Transverse colon (tissue), 4 donors: ENCODE data around the gene SASH1. TPM values are rescaled to one million over a fixed set of nuclear protein-coding genes. Genes with fewer than 3 reads are reported as not detected.
A peak's percentile ranks its signal among the peaks of the same experiment; 100 is the strongest.

Source experiments
- DNase-seq: peaks from one replicate; pipeline ENCODE4 v3.0.0-alpha.2; 2019
- H3K27ac ChIP-seq, 4 donors: fragments of 200-600 bp; sonication (generic); 2 replicates each; pipeline ENCODE4 v1.5.1; 2016 to 2018; ENCODE audit warnings: inconsistent platforms in 4 of 4
- H3K27me3 ChIP-seq: fragments of 200-600 bp; sonication (generic); 2 replicates; pipeline ENCODE4 v1.5.1; 2017; ENCODE audit warnings: inconsistent platforms
- H3K36me3 ChIP-seq, 4 donors: fragments of 200-600 bp; sonication (generic); 2 replicates each; pipeline ENCODE4 v1.5.1; 2017 to 2019; ENCODE audit warnings: inconsistent platforms in 4 of 4
- H3K4me1 ChIP-seq, 4 donors: fragments of 200-600 bp; sonication (generic); 2 replicates each; pipeline ENCODE4 v1.5.1; 2017 to 2020; ENCODE audit warnings: inconsistent platforms in 4 of 4
- H3K4me3 ChIP-seq, 4 donors: fragments of 200-600 bp; sonication (generic); 1 replicate in 1 of 4; 2 replicates in 3 of 4; pipeline versions ENCODE4 v1.5.1 to v1.6.1; 2017 to 2019; ENCODE audit warnings: inconsistent platforms in 4 of 4
- H3K9me3 ChIP-seq, 2 donors: fragments of 200-600 bp; sonication (generic); 2 replicates each; pipeline ENCODE4 v1.5.1; 2017 to 2019; ENCODE audit warnings: inconsistent platforms in 2 of 2
- EP300 ChIP-seq: sonication (generic); formaldehyde crosslinking; IDR thresholded peaks from one replicate; pipeline ENCODE4 v1.6.1; 2017; ENCODE audit warnings: antibody characterized with exemption, low read depth
- POLR2A ChIP-seq: fragments of 450-650 bp; IDR thresholded peaks from one replicate; pipeline ENCODE4 v1.6.1; 2016; ENCODE audit warnings: antibody characterized with exemption, mild to moderate bottlenecking, moderate library complexity
- POLR2AphosphoS5 ChIP-seq, 3 donors: sonication (generic); formaldehyde crosslinking; IDR thresholded peaks; one replicate each; pipeline ENCODE4 v1.6.1; 2016; ENCODE audit warnings: antibody characterized with exemption in 3 of 3
- WGBS, 2 donors: methylation state at CpG; one replicate each; pipeline ENCODE4 v1.1.5; 2018; ENCODE audit warnings: low coverage in 1 of 2; 5-methylcytosine and 5-hydroxymethylcytosine counted together
- in situ Hi-C, 4 donors: fragments of 200-750 bp; cut with MboI; loops; one replicate each; pipeline versions ENCODE4 v1.15.0 to v1.15.1; 2017; ENCODE audit warnings: low sequenced_read_pairs in 3 of 4, low pct_ligation_motif_present in 1 of 4, low pct_unique_long_range_greater_than_20kb in 1 of 4
- intact Hi-C: fragments of 100-400 bp; cut with DNase I; formaldehyde crosslinking; loops from one replicate; pipeline ENCODE4 v1.15.1; 2023; ENCODE audit warnings: low total_unique reads
- total RNA-seq, 4 donors: library from RNA; depleted of rRNA; stranded (reverse); fragments of >200 nt; gene quantifications; one replicate each; pipeline ENCODE4 v1.1.0, GENCODE V29; 2016
- TF ChIP-seq, protein P1 (sequence below), 5 experiments: fragments of 200-600 bp in 3 of 5; fragments of 450-650 bp in 2 of 5; sonication (generic) in 3 of 5; IDR thresholded peaks; 1 replicate in 2 of 5; 2 replicates in 3 of 5; pipeline ENCODE4 v1.5.1; 2016 to 2017; ENCODE audit warnings: antibody characterized with exemption in 5 of 5, inconsistent platforms in 3 of 5, mild to moderate bottlenecking in 2 of 5, moderate library complexity in 1 of 5

SASH1 gene
- total RNA-seq, 4 donors from 2014 or later: 16.5 to 71.6 (median 28.7) TPM

DNA sequence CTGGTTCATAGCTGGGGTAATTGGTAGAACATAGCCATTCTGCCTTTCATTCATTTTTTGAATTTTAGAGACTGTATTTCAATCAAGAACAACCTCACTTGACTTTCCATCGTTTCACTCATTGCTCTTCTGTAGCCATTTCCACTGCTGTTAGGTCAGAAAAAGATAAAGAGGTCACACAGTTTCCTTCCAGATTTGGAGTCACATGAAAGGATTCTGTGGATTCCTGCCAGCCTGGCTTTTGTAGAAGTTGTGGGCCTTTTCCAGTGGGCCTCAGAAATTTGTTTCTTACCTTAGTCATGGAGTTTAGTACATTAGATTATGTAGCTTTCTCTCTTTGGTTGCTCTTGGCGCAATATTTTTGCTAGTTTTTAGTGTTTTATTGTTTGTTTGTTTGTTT is 157.8 kb downstream of the SASH1 start:
- Histone ChIP-seq H3K27ac (peak overlapping the region; percentile 53 to 70 (median 62)), H3K4me3 (no peak overlapping the region), H3K27me3 (no peaks in the 10 kb centered on the region), H3K4me1 (peaks cover 0 to 38% (median 2%) of the 10 kb centered on the region in 4 donors), H3K36me3 (no peaks in the 10 kb centered on the region), H3K9me3 (no peaks in the 10 kb centered on the region)
- DNase-seq: no peak
- WGBS, 2 donors: 82 to 92% methylated on average over 2 of the region's 2 CpGs
- TF ChIP-seq POLR2AphosphoS5 (IDR thresholded peaks at IDR 0.05): no peak
- no peak for TF ChIP-seq EP300
- no peak for TF ChIP-seq POLR2A
- TF ChIP-seq, protein P1, sequence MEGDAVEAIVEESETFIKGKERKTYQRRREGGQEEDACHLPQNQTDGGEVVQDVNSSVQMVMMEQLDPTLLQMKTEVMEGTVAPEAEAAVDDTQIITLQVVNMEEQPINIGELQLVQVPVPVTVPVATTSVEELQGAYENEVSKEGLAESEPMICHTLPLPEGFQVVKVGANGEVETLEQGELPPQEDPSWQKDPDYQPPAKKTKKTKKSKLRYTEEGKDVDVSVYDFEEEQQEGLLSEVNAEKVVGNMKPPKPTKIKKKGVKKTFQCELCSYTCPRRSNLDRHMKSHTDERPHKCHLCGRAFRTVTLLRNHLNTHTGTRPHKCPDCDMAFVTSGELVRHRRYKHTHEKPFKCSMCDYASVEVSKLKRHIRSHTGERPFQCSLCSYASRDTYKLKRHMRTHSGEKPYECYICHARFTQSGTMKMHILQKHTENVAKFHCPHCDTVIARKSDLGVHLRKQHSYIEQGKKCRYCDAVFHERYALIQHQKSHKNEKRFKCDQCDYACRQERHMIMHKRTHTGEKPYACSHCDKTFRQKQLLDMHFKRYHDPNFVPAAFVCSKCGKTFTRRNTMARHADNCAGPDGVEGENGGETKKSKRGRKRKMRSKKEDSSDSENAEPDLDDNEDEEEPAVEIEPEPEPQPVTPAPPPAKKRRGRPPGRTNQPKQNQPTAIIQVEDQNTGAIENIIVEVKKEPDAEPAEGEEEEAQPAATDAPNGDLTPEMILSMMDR (IDR thresholded peaks at IDR 0.05): no peak
- intact Hi-C loops: no loop called here
- in situ Hi-C loops: no loop called here

DNA sequence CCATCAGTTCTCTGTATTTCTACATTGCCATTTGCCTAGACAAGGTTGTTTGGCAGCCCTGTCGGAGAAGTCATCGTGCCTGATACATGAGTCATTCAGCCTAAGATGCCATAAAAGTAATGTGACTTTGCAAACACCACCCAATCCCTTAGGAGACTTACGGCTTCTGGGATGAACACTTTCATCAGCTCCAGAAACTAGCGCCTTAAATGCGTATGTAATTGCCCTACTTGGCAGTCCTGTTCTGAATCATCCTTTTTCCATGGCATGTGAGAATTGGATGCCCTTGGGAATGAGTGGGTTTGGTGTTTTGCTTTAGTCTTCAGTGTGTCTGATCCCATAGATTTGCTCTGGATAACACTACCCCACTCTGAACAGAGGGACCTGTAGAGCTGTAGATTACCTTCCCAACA is 158.5 kb downstream of the SASH1 start:
- no peaks in the 10 kb centered on the region for H3K27me3 ChIP-seq
- H3K4me3 ChIP-seq: no peak overlapping the region
- DNase-seq: peak; percentile 31
- no peaks in the 10 kb centered on the region for H3K36me3 ChIP-seq
- TF ChIP-seq, protein P1 (IDR thresholded peaks at IDR 0.05): no peak
- TF ChIP-seq EP300: peak; percentile 23
- no peak for TF ChIP-seq POLR2A
- peak; percentile 46 to 73 (median 62) for TF ChIP-seq POLR2AphosphoS5 (IDR thresholded peaks at IDR 0.05)
- no peaks in the 10 kb centered on the region for H3K9me3 ChIP-seq
- peak overlapping the region; percentile 53 to 70 (median 62) for H3K27ac ChIP-seq
- peaks cover 0 to 35% (median 2%) of the 10 kb centered on the region in 4 donors for H3K4me1 ChIP-seq
- WGBS, 2 donors: 46% methylated on average over 5 of the region's 5 CpGs; no CpG with 5 or more reads in 1 of the 2 donors
- in situ Hi-C loops (no loop called here), intact Hi-C loops (no loop called here)

DNA sequence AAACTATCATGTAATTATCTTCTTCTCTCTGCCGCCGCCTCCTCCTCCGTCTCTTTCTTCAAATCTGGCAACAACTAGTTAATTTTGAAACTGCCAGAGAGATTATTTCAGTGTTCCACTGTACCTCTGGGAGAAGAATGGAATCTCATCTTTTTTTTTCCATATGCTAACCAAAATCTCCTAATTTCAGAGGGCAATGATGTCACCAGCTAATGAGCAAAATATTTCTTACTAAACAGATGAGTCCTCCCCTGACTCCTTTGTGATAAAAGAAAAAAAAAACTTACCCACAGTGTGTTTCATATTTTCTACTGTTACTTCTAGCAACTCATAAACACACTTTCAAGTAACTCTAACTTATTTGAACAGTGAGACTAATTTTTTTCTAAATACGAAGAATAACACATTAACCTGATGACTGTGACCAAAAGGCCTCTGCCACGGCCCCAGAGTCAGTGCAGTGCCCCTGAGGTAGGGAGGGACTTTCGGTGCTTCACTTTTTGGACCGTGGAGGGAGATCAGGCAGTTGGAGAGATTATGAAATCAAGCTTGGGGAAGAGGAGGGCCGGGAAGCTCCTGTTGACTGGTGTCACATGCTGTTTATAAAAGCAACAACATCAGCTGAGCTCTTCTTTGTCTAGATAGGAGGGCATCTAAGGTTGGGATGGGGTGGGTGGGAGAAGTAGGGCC is 159.6 kb downstream of the SASH1 start:
- H3K4me3 ChIP-seq: no peak overlapping the region
- in situ Hi-C loops (no loop called here), intact Hi-C loops (no loop called here)

DNA sequence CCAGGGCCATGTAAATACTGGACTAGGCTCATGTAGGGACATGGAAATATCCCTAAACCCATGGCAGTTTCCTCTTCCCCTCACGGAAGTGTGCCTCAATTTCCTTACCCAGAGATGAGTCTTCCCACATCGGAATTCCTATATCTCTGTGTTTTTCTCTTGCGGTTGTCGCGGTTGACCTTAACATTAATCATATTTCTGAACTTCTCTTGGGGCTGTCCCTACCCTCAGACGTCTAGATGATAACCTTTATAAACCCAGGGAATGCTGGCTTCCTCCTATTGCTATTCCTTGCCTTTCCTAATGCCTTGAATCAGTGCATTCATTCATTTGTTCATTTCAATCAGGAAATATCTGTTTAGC is 160.1 kb downstream of the SASH1 start:
- in situ Hi-C loops (no loop called here), intact Hi-C loops (no loop called here)
- no peaks in the 10 kb centered on the region for H3K9me3 ChIP-seq
- H3K4me1 ChIP-seq: peaks cover 0 to 26% (median 2%) of the 10 kb centered on the region in 4 donors
- 81 to 87% methylated on average over 6 of the region's 6 CpGs for WGBS, 2 donors
- H3K27ac ChIP-seq: peak overlapping the region; percentile 53 to 70 (median 62)
- H3K36me3 ChIP-seq: no peaks in the 10 kb centered on the region
- no peaks in the 10 kb centered on the region for H3K27me3 ChIP-seq
- TF ChIP-seq POLR2AphosphoS5 (IDR thresholded peaks at IDR 0.05): no peak
- TF ChIP-seq EP300: no peak
- TF ChIP-seq, protein P1 (IDR thresholded peaks at IDR 0.05): no peak
- no peak for TF ChIP-seq POLR2A
- no peak overlapping the region for H3K4me3 ChIP-seq
- no peak for DNase-seq

More for the DNA sequence above, 159.6 kb downstream of the SASH1 start:
- Histone ChIP-seq H3K36me3 (no peaks in the 10 kb centered on the region), H3K27ac (peak overlapping the region; percentile 53 to 70 (median 62)), H3K9me3 (no peaks in the 10 kb centered on the region), H3K4me1 (peaks cover 0 to 26% (median 2%) of the 10 kb centered on the region in 4 donors), H3K27me3 (no peaks in the 10 kb centered on the region)
- 79 to 85% methylated on average over 4 to 8 of the region's 8 CpGs for WGBS, 2 donors
- TF ChIP-seq POLR2A (no peak), POLR2AphosphoS5 (IDR thresholded peaks at IDR 0.05) (no peak), EP300 (no peak)
- no peak for DNase-seq
